PC-9 (cell line): ENCODE measurements around the gene AS3MT. TPM values are rescaled to one million over a fixed set of nuclear protein-coding genes. Genes with fewer than 3 reads are reported as not detected.

Source experiments
- BruUV-seq: library from RNA; stranded (reverse); fragments of 400-500 nt; replicated peaks from 2 replicates; lab custom pipeline; 2021; lab: Mats Ljungman, UMichigan
- CTCF ChIA-PET: fragments of 300-600 bp; sonication (Branson Sonifier 250); formaldehyde crosslinking; loops from one replicate; lab custom pipeline; 2022; ENCODE audit warnings: antibody characterized with exemption; lab: Charles Lee
- POLR2A ChIA-PET: fragments of 300-600 bp; sonication (Branson Sonifier 250); formaldehyde crosslinking; loops from one replicate; lab custom pipeline; 2022; ENCODE audit warnings: antibody characterized with exemption; ENCODE audit not compliant: unreplicated experiment; lab: Charles Lee
- DNase-seq, 2 experiments: peaks; one replicate each; pipeline versions ENCODE4 v3.0.0 to v3.0.0-alpha.2; 2015 to 2022; ENCODE audit warnings: mixed read lengths in 1 of 2
- H2AFZ ChIP-seq: fragments of 200-600 bp; sonication (generic); 2 replicates; pipeline ENCODE4 v1.8.1; 2017; ENCODE audit warnings: antibody characterized with exemption
- H3F3A ChIP-seq: fragments of 200-600 bp; sonication (generic); 2 replicates; pipeline ENCODE4 v1.8.1; 2017; ENCODE audit warnings: antibody characterized with exemption, mild to moderate bottlenecking, low read depth; ENCODE audit not compliant: insufficient read depth
- H3K27ac ChIP-seq: fragments of 200-600 bp; sonication (generic); 2 replicates; pipeline ENCODE4 v1.6.1; 2016; ENCODE audit warnings: mixed run types
- H3K27me3 ChIP-seq: fragments of 200-600 bp; sonication (generic); 2 replicates; pipeline ENCODE4 v1.6.1; 2016; ENCODE audit warnings: low read depth, mixed run types; ENCODE audit not compliant: insufficient read depth
- H3K36me3 ChIP-seq: fragments of 200-600 bp; sonication (generic); 2 replicates; pipeline ENCODE4 v1.6.1; 2016; ENCODE audit warnings: low read depth, mixed run types
- H3K4me1 ChIP-seq: fragments of 200-600 bp; sonication (generic); replicated peaks from 2 replicates; pipeline ENCODE4 v1.6.1; 2016; ENCODE audit warnings: mixed run types; ENCODE audit not compliant: insufficient read depth
- H3K4me2 ChIP-seq: fragments of 200-600 bp; sonication (generic); 2 replicates; pipeline ENCODE4 v1.6.1; 2017; ENCODE audit warnings: mixed run types
- H3K4me3 ChIP-seq: fragments of 200-600 bp; sonication (generic); 2 replicates; pipeline ENCODE4 v1.6.1; 2016; ENCODE audit warnings: mixed run types
- H3K79me2 ChIP-seq: fragments of 200-600 bp; sonication (generic); 2 replicates; pipeline ENCODE4 v1.6.1; 2017; ENCODE audit warnings: low read depth, mixed run types
- H3K9me2 ChIP-seq: fragments of 200-600 bp; sonication (generic); 2 replicates; pipeline ENCODE4 v1.8.1; 2017; ENCODE audit warnings: mild to moderate bottlenecking; ENCODE audit not compliant: insufficient read depth
- H3K9me3 ChIP-seq: fragments of 200-600 bp; sonication (generic); 2 replicates; pipeline ENCODE4 v1.8.1; 2016; ENCODE audit warnings: low read depth; ENCODE audit not compliant: insufficient read depth
- H4K20me1 ChIP-seq: fragments of 200-600 bp; sonication (generic); 2 replicates; pipeline ENCODE4 v1.8.1; 2017; ENCODE audit not compliant: insufficient read depth
- CTCF ChIP-seq: fragments of 200-600 bp; sonication (generic); conservative IDR thresholded peaks from 2 replicates; pipeline ENCODE4 v1.6.1; 2017; ENCODE audit warnings: mixed run types, antibody characterized with exemption, mild to moderate bottlenecking, moderate library complexity
- EZH2 ChIP-seq: fragments of 200-600 bp; sonication (generic); IDR thresholded peaks from 2 replicates; pipeline ENCODE4 v1.8.0; 2017; ENCODE audit warnings: antibody characterized with exemption, low read depth
- intact Hi-C: fragments of 100-400 bp; cut with micrococcal nuclease; formaldehyde crosslinking; loops from one replicate; pipeline ENCODE4 v1.10.0; 2022; ENCODE audit not compliant: unreplicated experiment
- total RNA-seq: library from RNA; stranded (reverse); gene quantifications from 2 replicates; pipeline ENCODE4 v1.2.3, GENCODE V29; 2021

The AS3MT gene
- total RNA-seq, 1 experiment from 2014 or later: 0.22 TPM

DNA sequence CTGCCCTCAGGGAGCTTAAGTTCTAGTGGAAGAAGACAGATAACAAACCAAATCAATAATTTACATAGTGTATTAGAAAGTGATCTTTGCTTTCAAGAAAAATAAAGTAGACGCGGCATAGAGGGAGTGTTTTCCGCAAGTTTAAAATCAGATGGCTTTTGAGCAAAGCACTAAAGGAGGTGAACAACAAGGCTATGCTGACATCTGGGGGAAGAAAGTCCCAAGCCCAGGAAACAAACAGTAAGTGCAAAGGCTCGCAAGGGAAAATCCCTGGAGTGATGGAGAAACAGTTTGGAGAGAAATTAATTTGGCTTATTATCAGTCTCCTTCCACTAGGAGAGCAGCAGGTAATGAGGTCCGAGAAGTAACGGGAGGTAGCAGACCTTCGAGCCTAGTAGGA lies 46.9 kb downstream of the AS3MT start:
- peak overlapping the region; percentile 96; the same call in 1 of the 2 replicates for H3K4me3 ChIP-seq
- no peaks in the 10 kb centered on the region for H3K36me3 ChIP-seq
- H3K27ac ChIP-seq: no peak overlapping the region
- TF ChIP-seq CTCF (no peak), EZH2 (no peak)
- H3K79me2 ChIP-seq: no peaks in the 10 kb centered on the region
- no TSS peak for BruUV-seq
- CTCF ChIA-PET: interaction anchor here (0.6 kb wide), 1 partner anchor 101 kb away, joined by 18 read pairs; no protein-coding TSS in a partner anchor
- H3K9me2 ChIP-seq: no peaks in the 10 kb centered on the region
- POLR2A ChIA-PET: no interaction called here
- no peak for DNase-seq
- peaks cover 22% of the 10 kb centered on the region for H3K4me1 ChIP-seq
- H3K9me3 ChIP-seq: no peaks in the 10 kb centered on the region
- intact Hi-C loops: loop anchor here (2.0 to 10.0 kb wide), 4 partner anchors 329 to 566 kb away; partner anchors contain the start of genes ATP5MK, PDCD11 and RPEL1
- H3K27me3 ChIP-seq: no peaks in the 10 kb centered on the region
- H4K20me1 ChIP-seq: no peaks in the 10 kb centered on the region
- H2AFZ ChIP-seq: peak overlapping the region; percentile 87
- peak overlapping the region; percentile 82 for H3K4me2 ChIP-seq
- no peaks in the 10 kb centered on the region for H3F3A ChIP-seq

DNA sequence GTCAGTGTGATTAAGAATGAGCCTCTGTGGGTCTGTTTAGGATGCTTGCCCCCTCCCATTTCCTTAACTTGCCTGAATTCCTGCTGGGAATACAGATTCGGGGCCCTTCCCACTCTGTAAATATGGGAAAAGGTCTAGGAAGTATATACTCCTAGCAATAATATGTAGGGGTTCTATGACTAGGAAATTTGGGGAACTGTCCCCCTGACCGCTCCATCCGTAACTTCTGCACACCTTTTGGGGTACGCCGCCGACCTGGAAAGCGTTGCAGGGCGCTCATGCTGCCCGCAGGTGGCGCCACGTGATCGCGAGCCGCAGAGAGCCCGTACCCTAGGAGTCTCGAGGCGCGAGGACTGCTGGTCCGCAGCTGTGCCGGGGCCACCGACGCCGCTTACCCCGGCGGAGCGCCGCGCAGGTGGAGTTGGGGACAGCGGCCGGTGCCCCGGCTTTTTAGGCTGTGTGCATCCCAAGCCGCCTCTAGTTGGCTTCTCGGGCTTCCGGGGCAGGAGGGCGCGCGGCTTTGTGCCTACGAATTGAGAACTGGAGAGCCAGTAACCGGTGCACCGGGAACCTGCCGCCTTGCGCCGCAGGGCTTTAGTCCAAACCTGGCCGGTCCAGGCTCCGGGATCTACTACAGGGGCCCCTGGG lies 48.2 kb downstream of the AS3MT start:
- Histone ChIP-seq H3K9me2 (no peaks in the 10 kb centered on the region), H3K4me2 (peak overlapping the region; percentile 82), H3K27me3 (no peaks in the 10 kb centered on the region), H3K27ac (0 out of 2 replicates have a peak overlapping the region, but pooled peaks have one; percentile 27), H3K36me3 (no peaks in the 10 kb centered on the region), H3K4me3 (peak overlapping the region; percentile 96), H2AFZ (peak overlapping the region; percentile 87), H3F3A (no peaks in the 10 kb centered on the region), H3K4me1 (peaks cover 34% of the 10 kb centered on the region), H3K9me3 (no peaks in the 10 kb centered on the region), H3K79me2 (no peaks in the 10 kb centered on the region), H4K20me1 (no peaks in the 10 kb centered on the region)
- TF ChIP-seq CTCF: peak; percentile 92
- no peak for TF ChIP-seq EZH2
- POLR2A ChIA-PET: interaction anchor here (0.5 to 0.6 kb wide), 2 partner anchors 276 to 287 kb away, joined by 4 to 5 read pairs; partner anchors contain the start of gene NT5C2
- BruUV-seq: no TSS peak
- intact Hi-C loops: loop anchor here (1.0 to 10.0 kb wide), 5 partner anchors 152 to 565 kb away; partner anchors contain the start of genes ATP5MK, PDCD11 and RPEL1
- CTCF ChIA-PET: interaction anchor here (0.7 to 1.2 kb wide), 4 partner anchors 155 to 360 kb away, joined by 3 to 6 read pairs (median 4); no protein-coding TSS in a partner anchor
- DNase-seq: peak; percentile 51 to 74

GRCh38 chr10:102917962-102918816 lies 48.9 kb downstream of the AS3MT start, which contains the start of gene CNNM2:
Gene CNNM2, plus strand, starts transcription at chr10:102918294. Its CDS starts 187 bp downstream, at chr10:102918481.
- Histone ChIP-seq H3K9me2 (no peaks in the 10 kb centered on the region), H3K27me3 (no peaks in the 10 kb centered on the region), H2AFZ (peak within 1 kb of the TSS; percentile 87), H3K9me3 (no peaks in the 10 kb centered on the region), H3K36me3 (no peaks in the 10 kb centered on the region), H3K4me2 (peak within 1 kb of the TSS; percentile 82), H3K79me2 (no peaks in the 10 kb centered on the region), H4K20me1 (no peaks in the 10 kb centered on the region), H3F3A (no peaks in the 10 kb centered on the region), H3K4me1 (peaks cover 36% of the 10 kb centered on the region), H3K27ac (0 out of 2 replicates have a peak within 1 kb of the TSS, but pooled peaks have one; percentile 41), H3K4me3 (peak within 1 kb of the TSS; percentile 96)
- ChIA-PET CTCF (interaction anchor here (0.7 to 1.2 kb wide), 3 partner anchors 154 to 359 kb away, joined by 3 to 6 read pairs (median 4); no protein-coding TSS in a partner anchor), POLR2A (interaction anchor here (0.5 to 0.7 kb wide), 5 partner anchors 144 to 288 kb away, joined by 4 to 21 read pairs (median 8); partner anchors contain the start of gene NT5C2)
- intact Hi-C loops: loop anchor here (1.0 to 10.0 kb wide), 6 partner anchors 151 to 564 kb away; partner anchors contain the start of genes ATP5MK, PDCD11 and RPEL1
- TF ChIP-seq EZH2: no peak
- no peak for TF ChIP-seq CTCF
- DNase-seq: peak; percentile 95 to 96
- BruUV-seq: no TSS peak
